ENCODE results near the gene VIM.
"Not testable (repeated sequence)": the region's sequence is repeated elsewhere in the genome, so short reads cannot be mapped to it uniquely, and the experiment has no call there.

Gene VIM

GRCh38 chr10:17257466-17258321 lies 29.7 kb downstream of the VIM start:
- peak; percentile 71 for DNase-seq

GRCh38 chr10:17262502-17262901 lies 34.5 kb downstream of the VIM start:
- DNase-seq: no peak

GRCh38 chr10:17263580-17263979 lies 35.5 kb downstream of the VIM start:
- no peak for DNase-seq

GRCh38 chr10:17265468-17265867 lies 37.4 kb downstream of the VIM start:
- no peak for DNase-seq

GRCh38 chr10:17266549-17266948 lies 38.5 kb downstream of the VIM start:
- not testable (repeated sequence) for DNase-seq

- DNase-seq: no peak
Observed at GRCh38 chr10:17272648-17273047, 44.6 kb downstream of the VIM start.

- peak; percentile 64 for DNase-seq
Observed at GRCh38 chr10:17273403-17273802, 45.4 kb downstream of the VIM start.

GRCh38 chr10:17276756-17277424 lies 48.8 kb downstream of the VIM start:
- no peak for DNase-seq

GRCh38 chr10:17278607-17279240 lies 50.7 kb downstream of the VIM start:
- DNase-seq: peak; percentile 5

GRCh38 chr10:17282311-17282710 lies 54.3 kb downstream of the VIM start:
- no peak for DNase-seq

- no peak for DNase-seq
Observed at GRCh38 chr10:17286562-17287550, 58.8 kb downstream of the VIM start.

Measured in kidney glomerular epithelial cell (primary cell).